ENCODE data around the gene LRRC55. TPM values are rescaled to one million over a fixed set of nuclear protein-coding genes. Genes with fewer than 3 reads are reported as not detected.

Gene LRRC55
- total RNA-seq, 4 donors from 2014 or later: not detected

DNA sequence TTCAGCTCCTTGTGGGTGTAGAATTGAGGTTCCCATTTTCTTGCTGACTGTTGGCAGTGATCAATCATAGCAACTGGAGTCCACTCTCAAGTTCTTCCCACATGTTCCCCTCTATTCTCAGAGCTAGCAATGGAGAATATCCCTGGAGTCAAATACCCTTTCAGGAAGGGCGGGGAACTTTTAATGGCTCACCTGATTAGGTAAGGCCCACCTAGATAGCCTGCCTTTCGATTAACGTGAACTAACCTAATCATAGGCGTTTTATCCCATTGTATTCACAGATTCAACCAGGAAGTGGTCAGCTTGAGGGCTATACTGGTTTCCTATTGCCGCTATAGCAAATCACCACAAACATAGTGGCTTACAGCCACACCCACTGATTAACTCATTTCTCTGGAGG lies 7.1 kb upstream of the LRRC55 start:
- ATAC-seq (no peak), DNase-seq (no peak)
- Histone ChIP-seq H3K36me3 (no peaks in the 10 kb centered on the region), H3K4me3 (no peak overlapping the region), H3K9me3 (no peaks in the 10 kb centered on the region), H3K4me1 (no peaks in the 10 kb centered on the region), H3K27ac (no peak overlapping the region), H3K27me3 (no peaks in the 10 kb centered on the region)
- intact Hi-C loops (cut with DNase I; ENCODE audit: low total_unique reads) (no loop called here), in situ Hi-C loops (cut with MboI; ENCODE audit: low sequenced_read_pairs in 4 of 4) (no loop called here)
- TF ChIP-seq, protein P1, sequence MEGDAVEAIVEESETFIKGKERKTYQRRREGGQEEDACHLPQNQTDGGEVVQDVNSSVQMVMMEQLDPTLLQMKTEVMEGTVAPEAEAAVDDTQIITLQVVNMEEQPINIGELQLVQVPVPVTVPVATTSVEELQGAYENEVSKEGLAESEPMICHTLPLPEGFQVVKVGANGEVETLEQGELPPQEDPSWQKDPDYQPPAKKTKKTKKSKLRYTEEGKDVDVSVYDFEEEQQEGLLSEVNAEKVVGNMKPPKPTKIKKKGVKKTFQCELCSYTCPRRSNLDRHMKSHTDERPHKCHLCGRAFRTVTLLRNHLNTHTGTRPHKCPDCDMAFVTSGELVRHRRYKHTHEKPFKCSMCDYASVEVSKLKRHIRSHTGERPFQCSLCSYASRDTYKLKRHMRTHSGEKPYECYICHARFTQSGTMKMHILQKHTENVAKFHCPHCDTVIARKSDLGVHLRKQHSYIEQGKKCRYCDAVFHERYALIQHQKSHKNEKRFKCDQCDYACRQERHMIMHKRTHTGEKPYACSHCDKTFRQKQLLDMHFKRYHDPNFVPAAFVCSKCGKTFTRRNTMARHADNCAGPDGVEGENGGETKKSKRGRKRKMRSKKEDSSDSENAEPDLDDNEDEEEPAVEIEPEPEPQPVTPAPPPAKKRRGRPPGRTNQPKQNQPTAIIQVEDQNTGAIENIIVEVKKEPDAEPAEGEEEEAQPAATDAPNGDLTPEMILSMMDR (IDR thresholded peaks at IDR 0.05 in 4 of 5, conservative IDR thresholded peaks at IDR 0.05 in 1 of 5): no peak
- TF ChIP-seq POLR2A (IDR thresholded peaks at IDR 0.05): no peak

- H3K4me3 ChIP-seq: no peak overlapping the region
- intact Hi-C loops (cut with DNase I; ENCODE audit: low total_unique reads) (no loop called here), in situ Hi-C loops (cut with MboI; ENCODE audit: low sequenced_read_pairs in 4 of 4) (no loop called here)
- no peaks in the 10 kb centered on the region for H3K36me3 ChIP-seq
- H3K27me3 ChIP-seq: no peaks in the 10 kb centered on the region
- no peak overlapping the region for H3K27ac ChIP-seq
- no peak for DNase-seq
- no peaks in the 10 kb centered on the region for H3K9me3 ChIP-seq
- no peaks in the 10 kb centered on the region for H3K4me1 ChIP-seq
- ATAC-seq: no peak
- TF ChIP-seq, protein P1 (IDR thresholded peaks at IDR 0.05 in 4 of 5, conservative IDR thresholded peaks at IDR 0.05 in 1 of 5): no peak
- TF ChIP-seq POLR2A (IDR thresholded peaks at IDR 0.05): no peak
Observed at GRCh38 chr11:57175478-57175877, 6.3 kb upstream of the LRRC55 start.

GRCh38 chr11:57178334-57178733 lies 3.4 kb upstream of the LRRC55 start:
- DNase-seq: no peak
- no peaks in the 10 kb centered on the region for H3K4me1 ChIP-seq
- peaks cover 0 to 7% (median 2%) of the 10 kb centered on the region in 3 donors for H3K27me3 ChIP-seq
- ATAC-seq: no peak
- no peak overlapping the region for H3K27ac ChIP-seq
- no peak overlapping the region for H3K4me3 ChIP-seq
- intact Hi-C loops (cut with DNase I; ENCODE audit: low total_unique reads): no loop called here
- TF ChIP-seq, protein P1 (IDR thresholded peaks at IDR 0.05 in 4 of 5, conservative IDR thresholded peaks at IDR 0.05 in 1 of 5): no peak
- TF ChIP-seq POLR2A (IDR thresholded peaks at IDR 0.05): no peak
- H3K36me3 ChIP-seq: no peaks in the 10 kb centered on the region
- H3K9me3 ChIP-seq: no peaks in the 10 kb centered on the region
- in situ Hi-C loops (cut with MboI; ENCODE audit: low sequenced_read_pairs in 4 of 4): no loop called here

GRCh38 chr11:57179681-57180080 lies 2.1 kb upstream of the LRRC55 start:
- ATAC-seq: no peak
- Histone ChIP-seq H3K27ac (no peak overlapping the region), H3K27me3 (peaks cover 0 to 7% (median 2%) of the 10 kb centered on the region in 3 donors), H3K36me3 (no peaks in the 10 kb centered on the region), H3K9me3 (no peaks in the 10 kb centered on the region), H3K4me3 (no peak overlapping the region), H3K4me1 (no peaks in the 10 kb centered on the region)
- intact Hi-C loops (cut with DNase I; ENCODE audit: low total_unique reads) (no loop called here), in situ Hi-C loops (cut with MboI; ENCODE audit: low sequenced_read_pairs in 4 of 4) (no loop called here)
- DNase-seq: no peak
- no peak for TF ChIP-seq POLR2A (IDR thresholded peaks at IDR 0.05)
- TF ChIP-seq, protein P1 (IDR thresholded peaks at IDR 0.05 in 4 of 5, conservative IDR thresholded peaks at IDR 0.05 in 1 of 5): no peak

DNA sequence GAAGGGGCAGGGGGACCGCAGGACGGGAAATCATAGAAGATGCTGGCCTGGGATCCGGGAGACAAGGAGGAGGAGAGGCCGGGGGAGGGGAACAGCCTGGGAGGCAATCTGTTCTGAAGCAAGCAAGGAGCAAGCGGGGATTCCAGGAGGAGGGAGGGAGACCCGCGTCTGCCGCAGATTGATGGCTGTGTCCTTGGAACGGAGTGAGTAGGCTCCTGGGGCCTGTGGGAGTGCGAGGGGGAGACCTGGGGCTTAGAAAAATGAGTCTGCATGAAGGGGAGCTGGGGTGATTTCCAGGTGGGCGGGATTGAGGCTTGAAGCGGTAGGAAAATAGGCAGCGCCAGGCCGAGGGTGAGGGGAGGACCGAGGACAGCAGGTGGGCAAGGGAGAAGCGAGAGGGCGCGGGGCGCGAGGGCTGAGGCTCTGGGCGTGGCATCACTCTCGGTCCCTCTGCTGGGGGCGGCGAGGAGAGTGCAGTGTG lies 1.6 kb upstream of the LRRC55 start:
- Histone ChIP-seq H3K4me1 (no peaks in the 10 kb centered on the region), H3K36me3 (no peaks in the 10 kb centered on the region), H3K27me3 (peaks cover 0 to 7% (median 2%) of the 10 kb centered on the region in 3 donors), H3K9me3 (no peaks in the 10 kb centered on the region), H3K4me3 (no peak overlapping the region), H3K27ac (no peak overlapping the region)
- in situ Hi-C loops (cut with MboI; ENCODE audit: low sequenced_read_pairs in 4 of 4): no loop called here
- TF ChIP-seq POLR2A (IDR thresholded peaks at IDR 0.05): no peak
- TF ChIP-seq, protein P1 (IDR thresholded peaks at IDR 0.05 in 4 of 5, conservative IDR thresholded peaks at IDR 0.05 in 1 of 5): no peak
- ATAC-seq: no peak
- intact Hi-C loops (cut with DNase I; ENCODE audit: low total_unique reads): no loop called here
- DNase-seq: no peak
